NOMO-1 (cell line): ENCODE data around the gene CAPN11.

Experiments
- DNase-seq, 2 experiments: peaks; one replicate each; lab custom pipeline; 2025; ENCODE audit not compliant: unreplicated experiment in 2 of 2; lab: John Stamatoyannopoulos, UW

CAPN11 gene

DNA sequence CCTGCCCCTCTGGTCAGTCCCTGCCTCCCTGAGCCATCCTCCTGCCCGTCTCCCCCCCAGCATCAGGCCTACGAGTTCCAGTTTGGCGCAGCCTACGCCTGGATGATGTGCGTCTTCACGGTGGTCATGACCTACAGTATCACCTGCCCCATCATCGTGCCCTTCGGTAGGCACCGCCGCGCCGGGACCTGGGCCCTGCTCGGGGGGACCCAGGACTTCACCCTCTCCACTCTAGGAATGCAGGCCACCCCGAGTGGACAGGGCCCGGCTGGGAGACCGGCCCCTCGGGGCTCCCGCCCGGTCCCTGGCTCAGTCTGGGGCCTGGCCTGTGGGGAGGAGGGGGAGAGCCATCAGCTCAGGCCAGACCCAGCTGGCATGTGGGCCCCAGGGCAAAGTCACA lies 6.1 kb upstream of the CAPN11 start:
- no peak for DNase-seq

GRCh38 chr6:44154067-44154466 lies 4.6 kb upstream of the CAPN11 start:
- DNase-seq, result no peak

DNA sequence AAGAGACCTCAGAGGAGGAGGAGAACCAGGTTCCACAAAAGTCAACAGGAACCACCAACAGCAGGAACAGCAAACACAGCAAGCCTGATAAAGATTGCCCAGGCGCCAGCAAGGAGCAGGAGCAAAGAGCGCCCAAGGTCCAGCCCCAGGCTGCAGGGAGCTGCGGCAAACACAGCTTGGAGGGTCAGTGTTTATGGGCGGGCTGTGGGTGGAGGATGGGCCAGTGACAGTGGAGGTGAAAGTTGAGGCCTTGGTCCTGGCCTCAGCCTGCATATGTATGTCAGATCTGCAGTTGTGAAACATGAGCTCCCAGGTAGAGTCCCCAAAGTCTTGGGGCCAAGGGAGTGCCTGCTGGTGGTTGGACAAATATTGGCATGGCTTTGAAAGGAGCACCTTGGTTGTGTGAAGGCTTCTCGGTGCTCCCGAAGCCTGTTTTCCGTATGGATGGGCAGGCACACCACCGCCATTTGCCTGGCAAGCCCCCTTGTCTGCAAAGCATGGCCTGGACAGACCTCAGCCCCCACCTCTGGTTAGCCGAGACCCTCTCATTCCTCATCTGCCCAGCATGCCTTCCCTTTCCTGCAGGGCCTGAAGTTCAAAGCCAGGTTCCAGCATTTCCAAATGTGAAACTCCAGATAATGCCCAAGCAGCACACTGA lies 2.0 kb upstream of the CAPN11 start:
- no peak for DNase-seq

- DNase-seq, result no peak
Observed at GRCh38 chr6:44157152-44157521, 1.5 kb upstream of the CAPN11 start.

DNA sequence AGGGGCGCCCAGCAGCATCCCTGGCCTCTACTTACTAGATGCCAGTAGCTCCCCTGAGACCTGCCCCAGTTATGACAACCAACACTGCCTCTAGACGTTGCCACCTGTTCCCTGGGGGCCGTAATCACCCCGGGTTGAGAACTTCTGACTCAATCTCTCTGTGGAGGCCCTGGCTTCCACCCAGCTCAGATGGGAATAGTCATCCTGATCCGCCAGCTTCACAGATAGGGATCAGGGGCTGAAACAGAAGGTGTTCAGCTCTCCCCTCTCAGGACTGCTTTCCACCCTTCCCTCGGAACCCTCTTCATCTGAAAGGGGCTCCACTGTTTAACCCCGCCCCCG lies 3.3 kb downstream of the CAPN11 start:
- no peak for DNase-seq

DNA sequence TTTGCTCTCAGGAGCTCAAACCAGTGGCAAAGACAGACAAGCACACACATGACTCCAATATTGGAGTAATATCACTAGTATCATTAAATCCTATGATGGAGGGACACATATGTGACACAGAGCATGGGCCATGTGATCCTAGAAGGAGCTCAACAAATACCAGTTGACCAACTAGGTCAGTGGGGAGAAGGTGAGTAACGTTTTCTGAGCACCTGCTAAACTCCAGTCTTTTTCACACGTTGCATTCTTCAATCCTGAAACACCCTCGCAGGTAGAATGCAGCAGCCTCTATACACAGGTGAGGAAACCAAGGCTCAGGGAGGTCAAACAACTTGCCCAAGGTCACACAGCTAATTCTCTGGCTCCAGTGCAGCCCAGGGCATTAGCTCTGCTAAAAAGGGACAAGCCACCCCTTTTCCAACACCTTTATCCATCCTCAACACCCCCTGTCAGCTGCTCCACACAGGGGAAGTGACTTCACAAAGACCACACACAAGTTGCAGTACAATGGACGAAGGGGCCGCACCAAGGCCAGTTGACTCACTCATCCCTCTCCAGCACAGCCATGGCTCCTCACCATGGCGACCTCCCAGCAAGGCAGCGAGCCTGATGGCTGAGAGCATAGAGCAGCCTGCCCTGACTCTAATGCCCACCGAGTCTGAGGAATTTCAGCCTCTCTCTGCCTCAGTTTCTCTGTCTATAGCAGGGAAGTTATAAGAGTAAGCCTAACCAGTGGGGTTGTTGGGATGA lies 4.4 kb downstream of the CAPN11 start:
- no peak for DNase-seq

- DNase-seq, result no peak
Observed at GRCh38 chr6:44166116-44166515, 7.5 kb downstream of the CAPN11 start.

GRCh38 chr6:44166591-44167184 lies 8.1 kb downstream of the CAPN11 start:
- DNase-seq, result no peak

DNA sequence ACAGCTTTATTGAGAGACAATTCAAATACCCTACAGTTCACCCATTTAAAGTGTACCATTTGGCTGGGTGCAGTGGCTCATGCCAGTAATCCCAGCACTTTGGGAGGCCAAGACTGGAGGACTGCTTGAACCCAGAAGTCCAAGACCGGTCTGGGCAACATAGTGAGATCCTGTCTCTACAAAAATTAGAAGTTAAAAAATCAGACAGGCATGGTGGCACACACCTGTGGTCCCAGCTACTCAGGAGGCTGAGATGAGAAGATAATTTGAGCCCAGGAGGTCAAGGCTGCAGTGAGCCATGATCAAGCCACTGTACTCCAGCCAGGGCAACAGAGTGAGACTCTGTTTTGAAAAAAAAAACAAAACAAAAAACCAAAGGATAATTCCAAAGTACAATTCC lies 8.9 kb downstream of the CAPN11 start:
- DNase-seq, result no peak

DNA sequence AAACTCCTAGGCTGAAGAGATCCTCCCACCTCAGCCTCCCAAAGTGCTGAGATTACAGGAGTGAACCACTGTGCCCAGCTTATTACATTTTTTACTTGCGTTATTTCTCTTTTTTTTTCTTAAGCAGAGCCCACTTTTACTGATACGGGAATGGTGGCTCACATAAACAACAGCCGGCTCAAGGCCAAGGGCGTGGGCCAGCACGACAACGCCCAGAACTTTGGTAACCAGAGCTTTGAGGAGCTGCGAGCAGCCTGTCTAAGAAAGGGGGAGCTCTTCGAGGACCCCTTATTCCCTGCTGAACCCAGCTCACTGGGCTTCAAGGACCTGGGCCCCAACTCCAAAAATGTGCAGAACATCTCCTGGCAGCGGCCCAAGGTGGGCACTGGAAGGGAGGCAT lies 10.5 kb downstream of the CAPN11 start:
- no peak for DNase-seq

- no peak for DNase-seq
Observed at GRCh38 chr6:44169886-44170570, 11.4 kb downstream of the CAPN11 start.

- DNase-seq, result no peak
Observed at GRCh38 chr6:44171899-44172546, 13.4 kb downstream of the CAPN11 start.

- peak; percentile 53 to 69 for DNase-seq
Observed at GRCh38 chr6:44172731-44173500, 14.3 kb downstream of the CAPN11 start.

GRCh38 chr6:44176130-44176761 lies 17.6 kb downstream of the CAPN11 start:
- DNase-seq, result no peak

GRCh38 chr6:44176762-44177509 lies 18.3 kb downstream of the CAPN11 start:
- no peak for DNase-seq

DNA sequence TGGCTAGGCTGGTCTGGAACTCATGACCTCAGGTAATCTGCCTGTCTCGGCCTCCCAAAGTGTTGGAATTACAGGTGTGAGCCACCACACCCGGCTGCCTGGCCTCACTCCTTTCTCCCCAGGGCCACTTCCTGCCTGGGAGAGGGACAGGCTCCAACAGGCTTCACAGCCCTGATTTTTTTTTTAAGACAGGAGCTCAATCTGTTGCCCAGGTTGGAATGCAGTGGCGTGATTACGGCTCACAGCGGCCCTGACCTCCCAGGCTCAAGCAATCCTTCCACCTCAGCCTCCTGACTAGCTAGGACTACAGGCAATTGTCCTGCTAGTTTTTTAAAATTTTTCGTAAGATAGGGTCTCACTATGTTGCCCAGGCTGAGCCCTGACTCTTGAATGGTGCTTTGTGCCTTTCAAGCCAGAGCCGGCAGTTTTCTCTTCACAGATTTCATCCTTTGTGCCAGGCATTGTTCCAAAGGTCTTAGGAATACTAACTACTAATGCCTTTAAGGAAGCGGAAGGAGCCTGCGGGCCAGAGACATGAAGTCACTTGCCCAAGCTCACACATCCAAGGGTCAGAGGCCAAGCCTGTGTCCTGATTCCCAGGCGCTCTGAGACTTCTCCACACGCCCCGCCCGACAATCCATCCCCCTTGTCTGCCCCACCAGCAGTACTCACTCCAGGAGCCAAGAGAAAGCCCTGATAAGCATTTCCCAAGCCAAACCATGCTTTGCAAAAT lies 19.2 kb downstream of the CAPN11 start:
- no peak for DNase-seq

- DNase-seq, result no peak
Observed at GRCh38 chr6:44178424-44179071, 19.9 kb downstream of the CAPN11 start.

GRCh38 chr6:44179072-44179536 lies 20.5 kb downstream of the CAPN11 start:
- DNase-seq, result no peak
